Astrocyte (in vitro differentiated cells and primary cell): Measurements from ENCODE around the gene JAML.

Source experiments
- CTCF ChIP-seq: IDR thresholded peaks from 2 replicates; pipeline ENCODE4 v1.5.1; 2011; ENCODE audit warnings: low read depth, mild to moderate bottlenecking, inconsistent platforms, low read length, moderate library complexity; ENCODE audit not compliant: insufficient read depth
- EZH2 ChIP-seq: IDR thresholded peaks from 2 replicates; pipeline ENCODE4 v1.6.1; 2012; ENCODE audit warnings: mild to moderate bottlenecking, low read length, inconsistent platforms; ENCODE audit not compliant: insufficient read depth

- no peak for TF ChIP-seq CTCF
- TF ChIP-seq EZH2 = no peak
These were observed 14.1 kb upstream of the JAML start for GRCh38 chr11:118238929-118239328.
